Measurements from ENCODE around the gene C16orf89.
"Not testable (repeated sequence)": the region's sequence is repeated elsewhere in the genome, so short reads cannot be mapped to it uniquely, and the experiment has no call there.

Gene C16orf89

DNA sequence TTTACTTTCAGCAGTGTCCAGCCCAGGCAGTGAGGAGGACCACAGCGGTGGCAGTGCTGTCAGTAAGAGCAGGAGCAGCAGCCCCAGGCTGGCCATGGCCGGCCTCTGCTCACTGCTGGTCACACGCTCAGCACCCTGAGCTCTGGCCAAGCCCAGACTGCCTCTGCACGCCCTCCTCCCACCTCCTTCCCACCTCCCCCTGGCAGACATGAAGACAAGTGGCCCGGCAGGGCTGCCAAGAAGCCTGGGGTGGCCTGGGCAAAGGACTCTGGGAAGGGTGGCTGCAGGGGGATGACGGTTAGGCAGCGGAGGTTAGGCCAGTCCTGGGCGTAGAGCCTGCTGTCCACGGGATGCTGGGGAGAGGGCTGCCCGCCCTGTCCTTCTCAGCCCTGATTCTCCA, at the start of gene C16orf89:
C16orf89 (minus strand) TSS at position 144 of the 400 bp plus-strand sequence; CDS start at position 96, 48 bp downstream.
- no peak for DNase-seq

- DNase-seq: not testable (repeated sequence)
Observed at GRCh38 chr16:5110933-5111332, 45.2 kb upstream of the C16orf89 start.

- DNase-seq: no peak
Observed at GRCh38 chr16:5108505-5109158, 42.9 kb upstream of the C16orf89 start.

- not testable (repeated sequence) for DNase-seq
Observed at GRCh38 chr16:5105039-5105438, 39.3 kb upstream of the C16orf89 start.

DNA sequence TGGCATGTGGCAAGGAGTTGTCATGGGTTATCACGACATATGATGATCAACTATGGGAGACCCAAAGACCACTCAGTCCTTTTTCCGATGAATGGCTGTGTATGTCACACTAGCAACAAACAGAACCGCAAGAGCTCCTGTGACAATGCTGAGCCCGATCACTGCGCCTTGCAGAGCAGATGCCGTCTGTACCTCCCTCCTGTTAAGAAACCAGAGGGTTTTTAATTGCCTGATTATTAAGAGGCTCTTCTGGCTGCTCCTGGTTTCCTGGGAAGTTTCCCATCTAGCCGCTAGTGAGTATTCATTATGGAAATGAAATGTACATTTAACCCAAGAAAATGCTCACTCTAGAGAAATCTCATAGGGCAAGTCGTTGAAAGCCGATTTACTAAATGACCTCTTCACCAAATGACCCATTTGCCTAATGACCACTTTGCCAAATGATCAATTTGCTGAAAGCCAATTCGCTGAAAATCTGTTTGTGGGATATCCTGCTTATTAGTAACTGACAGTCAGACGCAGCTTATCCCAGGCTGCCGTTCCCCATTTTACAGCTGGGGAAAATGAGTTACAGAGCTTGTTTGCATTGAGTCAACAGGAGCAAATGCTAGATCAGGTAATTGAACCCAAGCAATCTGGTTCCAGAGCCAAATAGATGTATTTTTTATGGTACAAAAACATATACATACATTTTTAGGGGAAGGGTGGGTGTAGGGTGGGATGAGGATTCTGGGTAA, 37.7 kb upstream of the C16orf89 start:
- not testable (repeated sequence) for DNase-seq

DNA sequence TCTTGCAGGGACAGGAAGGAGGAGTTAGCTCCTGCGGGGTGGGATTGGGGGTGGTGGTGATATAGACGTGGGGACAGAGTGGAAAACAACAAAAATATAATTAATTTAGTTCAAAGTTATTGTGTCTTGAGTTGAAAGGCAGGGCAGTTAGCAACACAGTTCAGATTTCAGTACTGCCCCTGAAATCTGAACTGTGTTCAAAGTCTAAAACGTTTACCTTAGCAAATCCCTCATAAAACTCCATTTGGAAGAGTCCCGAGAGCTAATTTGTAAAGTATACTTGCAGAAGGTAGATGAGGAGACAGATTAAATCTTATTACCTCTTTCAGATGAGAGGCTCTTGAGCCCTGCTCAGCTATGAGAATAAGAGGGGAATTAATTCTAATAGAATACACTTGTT, 33.4 kb upstream of the C16orf89 start:
- not testable (repeated sequence) for DNase-seq

DNA sequence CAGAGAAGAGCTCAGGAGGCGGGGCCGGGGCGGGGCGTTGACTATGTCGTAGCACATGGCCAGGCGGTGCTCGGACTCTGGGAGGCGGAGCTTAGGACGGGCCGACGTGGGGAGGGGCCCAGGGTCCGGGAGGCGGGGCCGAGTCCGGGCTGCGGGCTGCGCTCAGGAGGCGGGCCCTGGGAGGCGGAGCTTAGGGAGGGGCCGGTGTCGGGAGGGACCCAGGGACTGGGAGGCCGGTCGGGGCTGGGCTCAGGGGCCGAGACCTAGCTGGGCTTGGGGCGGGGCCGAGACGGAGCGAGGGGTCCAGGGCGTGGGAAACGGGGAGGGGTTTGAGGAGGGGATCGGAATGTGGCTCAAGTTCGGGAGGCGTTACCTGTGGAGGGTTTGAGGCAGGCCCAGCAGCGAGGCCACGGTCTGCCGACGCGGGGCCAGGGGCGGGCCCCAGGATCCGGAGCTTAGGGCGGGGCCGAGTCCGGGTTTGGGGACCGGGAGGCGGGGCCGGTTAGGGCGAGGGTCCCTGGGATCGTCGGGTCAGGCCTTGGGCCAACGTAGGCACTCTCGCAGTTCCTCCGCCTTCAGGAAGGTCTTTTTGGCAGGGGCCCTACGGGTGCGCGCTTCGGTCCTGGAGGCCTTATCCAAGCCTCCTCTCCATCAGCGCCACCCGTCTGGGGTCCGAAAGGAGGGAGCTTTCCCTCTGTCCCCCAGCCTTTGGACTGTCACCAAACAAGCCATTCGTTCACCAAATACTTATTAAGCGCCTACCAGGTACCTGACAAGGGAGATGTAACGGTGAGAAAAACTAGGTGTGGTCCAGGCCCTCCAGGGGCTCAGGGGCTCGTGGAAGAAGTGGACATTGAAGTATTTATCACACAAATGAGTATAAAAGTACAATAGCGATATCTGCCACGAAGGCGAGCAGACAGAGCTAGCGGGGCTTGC, 32.7 kb upstream of the C16orf89 start:
- DNase-seq: peak; percentile 97 to 99

- DNase-seq: peak in 1 of 2 donors; percentile 96
Observed at GRCh38 chr16:5097470-5098220, 31.9 kb upstream of the C16orf89 start, which contains the start of gene EEF2KMT. TSS of gene EEF2KMT (minus strand) at chr16:5097795. CDS start at chr16:5097739, 56 bp downstream.

- peak; percentile 25 to 40 for DNase-seq
Observed at GRCh38 chr16:5097061-5097469, 31.3 kb upstream of the C16orf89 start.

DNA sequence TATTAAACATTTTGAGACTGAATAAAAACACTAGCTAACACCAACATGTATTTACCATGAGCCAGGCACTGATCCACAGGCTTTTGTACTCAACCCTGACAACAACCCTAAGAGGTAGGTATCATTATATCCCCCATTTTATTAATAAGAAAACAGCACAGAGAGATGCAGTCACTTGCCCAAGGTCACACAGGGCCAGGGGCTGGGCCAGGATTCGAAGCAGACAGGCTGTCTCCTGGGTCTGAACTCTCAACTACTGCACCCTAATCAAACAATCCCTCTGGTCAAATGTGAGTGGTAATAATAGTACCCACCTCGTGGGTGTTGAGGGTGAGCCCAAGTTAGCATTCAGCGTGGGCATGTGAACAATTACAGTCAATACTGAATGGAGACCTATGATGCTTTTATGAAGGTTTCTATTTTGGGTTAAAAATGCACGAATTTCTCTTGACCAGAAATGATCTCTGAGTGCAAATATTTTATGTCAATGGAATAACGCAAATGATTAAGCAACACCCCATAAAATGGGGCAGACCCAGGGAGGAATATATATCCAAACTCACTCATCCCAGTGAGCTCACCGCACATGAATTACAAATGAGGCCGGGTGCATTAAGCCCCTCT, 30.8 kb upstream of the C16orf89 start:
- not testable (repeated sequence) for DNase-seq

DNA sequence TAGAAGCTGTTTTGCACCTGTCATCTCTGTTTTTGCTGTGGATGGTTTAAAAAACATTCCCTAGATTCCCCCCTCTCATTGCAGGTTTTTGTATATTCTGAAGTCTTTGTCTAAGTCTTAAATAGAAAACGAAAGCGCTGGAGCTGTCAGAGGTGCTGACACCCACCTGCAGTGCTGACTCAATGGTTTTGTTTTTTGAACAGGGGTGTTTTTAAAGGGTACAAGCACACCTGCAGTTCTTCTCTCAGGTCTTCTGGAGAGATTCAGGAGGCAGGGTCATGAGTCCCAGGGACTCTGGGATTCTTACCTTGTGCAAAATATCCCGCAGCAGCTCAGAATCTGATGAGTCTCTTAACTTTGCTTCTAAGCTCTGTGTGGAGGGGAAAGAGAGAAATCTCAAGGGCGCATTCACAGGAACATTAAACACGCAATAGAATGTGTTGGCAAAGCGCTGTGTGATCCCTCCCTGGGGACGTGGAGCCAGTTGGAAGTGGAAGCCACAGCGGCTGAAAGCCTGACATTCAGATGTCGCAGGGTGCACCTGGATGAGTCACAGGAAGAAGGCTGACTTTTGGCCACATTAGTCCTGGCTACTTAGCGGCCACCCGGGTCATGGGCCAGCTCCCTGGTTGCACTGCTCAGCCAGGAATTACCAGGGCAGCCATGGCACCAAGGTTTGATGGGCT, 29.5 kb upstream of the C16orf89 start:
- DNase-seq: not testable (repeated sequence)

GRCh38 chr16:5093746-5094145, 28.0 kb upstream of the C16orf89 start:
- DNase-seq: not testable (repeated sequence)

- not testable (repeated sequence) for DNase-seq
Observed at GRCh38 chr16:5093081-5093480, 27.3 kb upstream of the C16orf89 start.

GRCh38 chr16:5090592-5090991, 24.8 kb upstream of the C16orf89 start:
- not testable (repeated sequence) for DNase-seq

DNA sequence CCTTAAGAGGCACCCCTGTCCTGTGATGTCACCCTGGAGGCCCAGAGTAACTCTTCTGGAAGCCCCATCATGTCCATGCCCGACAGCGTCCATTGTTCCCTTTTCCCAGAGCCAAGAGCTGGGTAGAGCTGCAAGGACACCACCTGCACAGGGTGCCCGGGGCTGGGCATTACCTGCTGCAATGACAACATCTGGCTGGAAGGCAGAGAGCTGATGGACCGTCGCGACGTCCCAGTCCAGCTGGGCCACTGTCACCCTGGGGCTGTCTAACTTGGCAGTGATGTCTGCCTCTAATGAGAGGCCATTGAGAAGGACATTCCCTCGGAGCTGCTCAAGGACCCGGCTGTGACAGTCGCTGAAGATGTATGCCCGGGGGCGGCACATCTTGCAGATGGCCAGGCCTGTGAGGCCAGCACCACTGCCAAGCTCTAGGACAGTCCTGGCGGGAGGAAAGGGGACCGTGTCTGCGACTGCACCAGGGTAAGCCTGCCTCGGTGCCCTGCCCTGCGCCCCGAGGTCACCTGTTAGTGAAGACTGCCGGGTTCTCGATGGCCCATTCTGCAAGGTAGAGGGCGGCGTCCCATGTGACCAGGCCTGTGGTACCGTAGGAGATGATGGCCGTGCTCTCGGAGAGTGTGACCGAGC, 24.3 kb upstream of the C16orf89 start:
- not testable (repeated sequence) for DNase-seq

DNA sequence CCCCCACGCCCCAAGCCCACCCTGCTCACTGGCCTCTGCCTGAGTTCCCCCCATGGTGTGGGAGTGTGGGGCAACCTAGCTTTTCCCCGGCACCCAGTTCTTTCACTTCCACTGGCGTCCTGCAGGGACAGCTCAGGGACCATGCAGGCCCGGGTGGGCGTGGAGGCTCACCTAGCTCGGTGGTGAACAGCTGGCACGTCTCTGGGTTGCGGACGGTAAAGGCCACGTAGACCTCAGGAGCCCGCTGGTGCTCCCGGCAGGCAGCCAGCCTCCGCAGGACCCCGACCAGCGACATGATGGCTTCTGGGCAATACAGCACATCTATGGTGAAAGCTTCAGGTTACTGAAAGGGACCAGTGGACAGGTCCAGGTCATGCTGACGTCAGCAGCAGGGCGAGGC, 23.2 kb upstream of the C16orf89 start:
- not testable (repeated sequence) for DNase-seq

GRCh38 chr16:5088086-5088790, 22.5 kb upstream of the C16orf89 start:
- DNase-seq: not testable (repeated sequence)

GRCh38 chr16:5085716-5086115, 20.0 kb upstream of the C16orf89 start:
- DNase-seq: not testable (repeated sequence)

DNA sequence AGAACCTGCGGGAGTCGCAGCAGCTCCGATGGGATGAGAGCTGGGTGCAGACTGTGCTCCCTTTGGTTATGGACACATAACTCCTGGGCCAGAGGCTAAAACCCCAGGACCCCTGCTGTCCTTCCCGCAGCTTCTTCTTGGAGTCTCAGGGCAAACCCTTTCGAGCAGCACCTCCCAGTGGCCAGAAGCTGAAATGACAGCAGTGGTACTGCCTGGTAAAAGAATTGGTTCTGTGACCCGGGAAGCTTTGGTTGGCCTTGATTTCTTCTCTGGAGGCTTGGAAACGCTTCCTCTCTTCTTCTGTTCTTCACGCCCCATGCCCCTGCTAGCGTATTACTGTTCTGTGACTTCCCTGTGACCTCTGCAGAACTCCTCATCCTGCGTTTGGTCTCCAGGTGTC, 19.0 kb upstream of the C16orf89 start:
- peak; percentile 44 to 58 for DNase-seq
